ENCODE measurements around the gene NLRP10. TPM values are rescaled to one million over a fixed set of nuclear protein-coding genes. Genes with fewer than 3 reads are reported as not detected.

Gene NLRP10
- total RNA-seq, 1 donor from 2014 or later: not detected

DNA sequence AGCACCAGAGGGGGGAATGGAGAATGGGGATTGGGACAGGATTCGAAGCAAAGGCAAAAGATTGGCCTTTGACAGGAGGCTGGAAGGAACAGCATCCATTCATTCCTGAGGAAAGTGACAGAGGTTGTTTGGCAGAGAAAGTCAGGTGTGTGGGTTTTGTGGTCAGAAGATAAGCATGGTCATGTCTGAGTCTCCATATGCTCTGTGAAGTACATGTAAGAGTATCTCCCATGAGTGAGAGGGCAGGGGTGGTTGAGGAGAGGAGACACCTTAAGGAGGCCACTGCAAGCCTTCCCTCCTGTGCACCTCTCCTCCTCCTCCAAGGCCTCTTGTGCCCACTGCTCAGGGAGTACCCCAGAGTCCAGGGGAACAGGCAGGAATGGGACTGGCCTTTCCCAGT lies 1.9 kb upstream of the NLRP10 start:
- no peak for TF ChIP-seq CTCF (IDR thresholded peaks at IDR 0.05)
- H3K4me3 ChIP-seq: no peak overlapping the region
- intact Hi-C loops (cut with DNase I): no loop called here
- ATAC-seq: no peak
- H3K4me1 ChIP-seq: no peaks in the 10 kb centered on the region
- DNase-seq: no peak
- no peak overlapping the region for H3K27ac ChIP-seq
- H3K9me3 ChIP-seq: no peaks in the 10 kb centered on the region
- H3K36me3 ChIP-seq: no peaks in the 10 kb centered on the region
- no peaks in the 10 kb centered on the region for H3K27me3 ChIP-seq

DNA sequence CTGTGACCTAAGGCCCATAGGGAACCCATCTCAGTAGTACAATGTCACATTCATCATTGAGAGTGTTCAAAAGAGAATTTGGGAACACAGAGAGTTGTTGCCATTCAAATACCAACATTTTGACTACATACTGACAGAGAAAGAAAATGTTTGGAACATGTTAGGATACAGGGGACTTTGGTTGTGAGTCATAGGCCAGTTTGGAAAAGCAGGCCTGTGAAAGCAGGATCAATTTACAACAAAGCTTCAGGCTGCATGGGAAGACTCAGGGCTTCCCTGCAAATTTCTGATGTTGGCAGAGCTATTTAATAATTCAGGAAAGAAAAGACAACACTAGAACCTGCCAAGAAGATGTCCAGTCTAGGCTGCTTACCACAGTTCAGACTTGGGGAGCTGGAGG lies 374 bp downstream of the NLRP10 start:
- no peak for TF ChIP-seq CTCF (IDR thresholded peaks at IDR 0.05)
- no peak overlapping the region for H3K4me3 ChIP-seq
- intact Hi-C loops (cut with DNase I): no loop called here
- peaks cover 6% of the 10 kb centered on the region for H3K27me3 ChIP-seq
- no peaks in the 10 kb centered on the region for H3K4me1 ChIP-seq
- no peaks in the 10 kb centered on the region for H3K36me3 ChIP-seq
- no peaks in the 10 kb centered on the region for H3K9me3 ChIP-seq
- DNase-seq (no peak), ATAC-seq (no peak)
- H3K27ac ChIP-seq: no peak overlapping the region

- DNase-seq: no peak
- Histone ChIP-seq H3K4me3 (no peak overlapping the region), H3K27me3 (peaks cover 6% of the 10 kb centered on the region), H3K36me3 (no peaks in the 10 kb centered on the region), H3K9me3 (no peaks in the 10 kb centered on the region), H3K4me1 (no peaks in the 10 kb centered on the region), H3K27ac (no peak overlapping the region)
- intact Hi-C loops (cut with DNase I): no loop called here
- no peak for TF ChIP-seq CTCF (IDR thresholded peaks at IDR 0.05)
- ATAC-seq: no peak
These were observed 986 bp downstream of the NLRP10 start for GRCh38 chr11:7964261-7964660.

GRCh38 chr11:7955191-7955590 lies 10.1 kb downstream of the NLRP10 start:
- no peak for ATAC-seq
- H3K4me1 ChIP-seq: no peaks in the 10 kb centered on the region
- no peak for TF ChIP-seq CTCF (IDR thresholded peaks at IDR 0.05)
- no peaks in the 10 kb centered on the region for H3K27me3 ChIP-seq
- DNase-seq: no peak
- H3K36me3 ChIP-seq: no peaks in the 10 kb centered on the region
- H3K4me3 ChIP-seq: no peak overlapping the region
- intact Hi-C loops (cut with DNase I): no loop called here
- no peaks in the 10 kb centered on the region for H3K9me3 ChIP-seq
- no peak overlapping the region for H3K27ac ChIP-seq

GRCh38 chr11:7949934-7950333 lies 15.3 kb downstream of the NLRP10 start:
- DNase-seq (no peak), ATAC-seq (no peak)
- no peak overlapping the region for H3K4me3 ChIP-seq
- TF ChIP-seq CTCF (IDR thresholded peaks at IDR 0.05): no peak
- no peak overlapping the region for H3K27ac ChIP-seq
- H3K4me1 ChIP-seq: no peaks in the 10 kb centered on the region
- H3K9me3 ChIP-seq: peaks cover under 1% of the 10 kb centered on the region
- no peaks in the 10 kb centered on the region for H3K36me3 ChIP-seq
- intact Hi-C loops (cut with DNase I): no loop called here
- H3K27me3 ChIP-seq: no peaks in the 10 kb centered on the region

DNA sequence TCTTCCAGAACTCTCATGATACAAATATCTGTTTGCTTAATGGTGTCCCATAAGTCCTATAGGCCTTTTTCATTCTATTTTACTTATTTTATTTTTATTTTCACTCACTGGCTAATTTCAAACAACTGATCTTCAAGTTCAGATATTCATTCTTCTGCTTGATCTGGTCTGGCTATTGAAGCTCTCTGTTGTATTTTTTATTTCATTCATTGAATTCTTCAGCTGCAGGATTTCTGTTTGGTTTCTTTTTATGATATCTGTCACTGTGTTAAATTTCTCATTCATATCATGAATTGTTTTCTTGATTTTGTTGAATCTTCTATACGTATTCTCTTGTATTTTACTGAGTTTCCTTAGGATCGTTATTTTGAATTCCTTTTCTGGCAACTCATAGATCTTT lies 21.1 kb downstream of the NLRP10 start:
- TF ChIP-seq CTCF (IDR thresholded peaks at IDR 0.05): no peak
- no peak overlapping the region for H3K27ac ChIP-seq
- no peaks in the 10 kb centered on the region for H3K4me1 ChIP-seq
- intact Hi-C loops (cut with DNase I): no loop called here
- ATAC-seq (no peak), DNase-seq (no peak)
- H3K27me3 ChIP-seq: no peaks in the 10 kb centered on the region
- H3K36me3 ChIP-seq: no peaks in the 10 kb centered on the region
- H3K9me3 ChIP-seq: peaks cover 17% of the 10 kb centered on the region
- H3K4me3 ChIP-seq: no peak overlapping the region
